ENCODE results near the gene PFDN4. TPM values are rescaled to one million over a fixed set of nuclear protein-coding genes. Genes with fewer than 3 reads are reported as not detected.
A peak's percentile ranks its signal among the peaks of the same experiment; 100 is the strongest.
"Not testable (repeated sequence)": the region's sequence is repeated elsewhere in the genome, so short reads cannot be mapped to it uniquely, and the experiment has no call there.

The PFDN4 gene
- total RNA-seq, 1 donor from 2014 or later = 234 TPM

- DNase-seq (ENCODE audit: low spot score in 2 of 2) (no peak), FAIRE-seq (no peak)
These were observed 55.3 kb downstream of the PFDN4 start for GRCh38 chr20:54263116-54263690.

- not testable (repeated sequence) for DNase-seq (ENCODE audit: low spot score in 2 of 2); FAIRE-seq
These were observed 57.9 kb downstream of the PFDN4 start for GRCh38 chr20:54265791-54266190.

- FAIRE-seq = no peak
- DNase-seq (ENCODE audit: low spot score in 2 of 2) = no peak
These were observed 59.0 kb downstream of the PFDN4 start for GRCh38 chr20:54266844-54267243.

- no peak for FAIRE-seq
- peak in 1 of 2 donors; percentile 3 for DNase-seq (ENCODE audit: low spot score in 2 of 2)
These were observed 59.7 kb downstream of the PFDN4 start for GRCh38 chr20:54267483-54268003.

GRCh38 chr20:54268941-54269340 lies 61.1 kb downstream of the PFDN4 start:
- FAIRE-seq = no peak
- no peak for DNase-seq (ENCODE audit: low spot score in 2 of 2)

Other genes starting within 250 kb of the PFDN4 start
- gene BCAS1, start 137.5 kb upstream of the PFDN4 start, total RNA-seq = 2.4 TPM
- 0.41 TPM for gene CYP24A1, start 34.1 kb upstream of the PFDN4 start, total RNA-seq